Thymus (tissue), 11 donors: ENCODE measurements around the gene DYRK1A. TPM values are rescaled to one million over a fixed set of nuclear protein-coding genes. Genes with fewer than 3 reads are reported as not detected.
A peak's percentile ranks its signal among the peaks of the same experiment; 100 is the strongest.
"Not testable (repeated sequence)": the region's sequence is repeated elsewhere in the genome, so short reads cannot be mapped to it uniquely, and the experiment has no call there.

Source experiments
- DNase-seq, 9 donors: peaks; one replicate each; pipeline ENCODE4 v3.0.0-alpha.2; 2013; ENCODE audit warnings: low spot score in 9 of 9, low read depth in 6 of 9, missing footprints in 1 of 9
- H3K27ac ChIP-seq, 2 donors: one replicate each; pipeline ENCODE4 v1.5.1; 2013; ENCODE audit warnings: control low read depth in 1 of 2, low read depth in 1 of 2, low read length in 1 of 2, mild to moderate bottlenecking in 1 of 2, moderate library complexity in 1 of 2
- H3K27me3 ChIP-seq, 2 donors: one replicate each; pipeline ENCODE4 v1.5.1; 2013; ENCODE audit warnings: low read length in 1 of 2; ENCODE audit not compliant: control insufficient read depth in 2 of 2, insufficient read depth in 1 of 2
- H3K36me3 ChIP-seq, 2 donors: one replicate each; pipeline ENCODE4 v1.5.1; 2013; ENCODE audit warnings: low read length in 1 of 2, mild to moderate bottlenecking in 1 of 2, moderate library complexity in 1 of 2; ENCODE audit not compliant: control insufficient read depth in 2 of 2, insufficient read depth in 2 of 2
- H3K4me1 ChIP-seq, 2 donors: one replicate each; pipeline ENCODE4 v1.5.1; 2013; ENCODE audit warnings: low read length in 2 of 2; ENCODE audit not compliant: control insufficient read depth in 2 of 2, insufficient read depth in 2 of 2
- H3K4me3 ChIP-seq, 2 donors: one replicate each; pipeline ENCODE4 v1.5.1; 2013; ENCODE audit warnings: low read length in 2 of 2, control low read depth in 1 of 2, mild to moderate bottlenecking in 1 of 2
- H3K9me3 ChIP-seq, 2 donors: one replicate each; pipeline ENCODE4 v1.5.1; 2013; ENCODE audit warnings: low read length in 1 of 2, mild to moderate bottlenecking in 1 of 2; ENCODE audit not compliant: control insufficient read depth in 2 of 2, insufficient read depth in 1 of 2
- WGBS: extraction: QIAGEN DNeasy Blood & Tissue Kit; methylation state at CpG from one replicate; pipeline ENCODE4 v1.1.7; 2013; 5-methylcytosine and 5-hydroxymethylcytosine counted together
- polyA plus RNA-seq: library from polyadenylated mRNA; stranded (reverse); fragments of 200-250 nt; gene quantifications from one replicate; pipeline ENCODE4 v1.2.3, GENCODE V29; 2013
- total RNA-seq: library from RNA; stranded (reverse); fragments of 120-200 nt; gene quantifications from one replicate; pipeline ENCODE4 v1.2.4, GENCODE V29; 2013
- donor health status: healthy.

DYRK1A gene
- total and polyA plus RNA-seq, 2 donors: 53.3 to 64.7 TPM

- 15% methylated on average over 23 of the region's 23 CpGs for WGBS
- Histone ChIP-seq H3K27me3 (peaks cover 0 to 2% of the 10 kb centered on the region in 2 donors), H3K36me3 (no peaks in the 10 kb centered on the region), H3K9me3 (no peaks in the 10 kb centered on the region), H3K27ac (no peak overlapping the region), H3K4me1 (peaks cover 4 to 16% of the 10 kb centered on the region in 2 donors), H3K4me3 (no peak overlapping the region)
- DNase-seq: peak in 1 of 9 donors; percentile 34
Measured at GRCh38 chr21:37546949-37547614, 180.5 kb downstream of the DYRK1A start.

GRCh38 chr21:37547615-37548200 is 181.1 kb downstream of the DYRK1A start:
- no peak overlapping the region for H3K4me3 ChIP-seq
- DNase-seq: no peak

GRCh38 chr21:37548521-37548981 is 182.0 kb downstream of the DYRK1A start:
- no peaks in the 10 kb centered on the region for H3K36me3 ChIP-seq
- H3K4me3 ChIP-seq: no peak overlapping the region
- DNase-seq: no peak
- H3K27ac ChIP-seq: no peak overlapping the region
- H3K9me3 ChIP-seq: no peaks in the 10 kb centered on the region
- peaks cover 0 to 2% of the 10 kb centered on the region in 2 donors for H3K27me3 ChIP-seq
- peaks cover 4 to 16% of the 10 kb centered on the region in 2 donors for H3K4me1 ChIP-seq
- WGBS: 73% methylated on average over 2 of the region's 2 CpGs

More at GRCh38 chr21:37547615-37548200, 181.1 kb downstream of the DYRK1A start:
- 16% methylated on average over 2 of the region's 2 CpGs for WGBS
- Histone ChIP-seq H3K27me3 (peaks cover 0 to 2% of the 10 kb centered on the region in 2 donors), H3K36me3 (no peaks in the 10 kb centered on the region), H3K27ac (no peak overlapping the region), H3K9me3 (no peaks in the 10 kb centered on the region), H3K4me1 (peaks cover 4 to 16% of the 10 kb centered on the region in 2 donors)

GRCh38 chr21:37549730-37550129 is 183.2 kb downstream of the DYRK1A start:
- H3K27ac ChIP-seq, H3K9me3 ChIP-seq: not testable (repeated sequence)
- WGBS: 98% methylated on average over 4 of the region's 4 CpGs

GRCh38 chr21:37550157-37550556 is 183.6 kb downstream of the DYRK1A start:
- Histone ChIP-seq H3K4me3 (no peak overlapping the region), H3K36me3 (no peaks in the 10 kb centered on the region), H3K9me3 (no peaks in the 10 kb centered on the region), H3K27me3 (peaks cover 0 to 2% of the 10 kb centered on the region in 2 donors), H3K4me1 (peaks cover 4 to 16% of the 10 kb centered on the region in 2 donors), H3K27ac (no peak overlapping the region)
- 89% methylated on average over 9 of the region's 9 CpGs for WGBS
- no peak for DNase-seq

More at GRCh38 chr21:37549730-37550129, 183.2 kb downstream of the DYRK1A start:
- not testable (repeated sequence) for H3K27me3 ChIP-seq, H3K4me3 ChIP-seq, H3K36me3 ChIP-seq, DNase-seq
- peaks cover 4 to 16% of the 10 kb centered on the region in 2 donors for H3K4me1 ChIP-seq

- no peak for DNase-seq
- no peaks in the 10 kb centered on the region for H3K36me3 ChIP-seq
- H3K27me3 ChIP-seq: peaks cover 0 to 2% of the 10 kb centered on the region in 2 donors
- no peaks in the 10 kb centered on the region for H3K9me3 ChIP-seq
- no peak overlapping the region for H3K4me3 ChIP-seq
- H3K27ac ChIP-seq: no peak overlapping the region
- peaks cover 4 to 16% of the 10 kb centered on the region in 2 donors for H3K4me1 ChIP-seq
- 94% methylated on average over 12 of the region's 12 CpGs for WGBS
Measured at GRCh38 chr21:37550618-37551330, 184.2 kb downstream of the DYRK1A start.

GRCh38 chr21:37551331-37551992 is 184.9 kb downstream of the DYRK1A start:
- H3K27ac ChIP-seq: no peak overlapping the region
- H3K4me1 ChIP-seq: peaks cover 4 to 16% of the 10 kb centered on the region in 2 donors
- DNase-seq: no peak
- no peaks in the 10 kb centered on the region for H3K36me3 ChIP-seq
- no peak overlapping the region for H3K4me3 ChIP-seq
- no peaks in the 10 kb centered on the region for H3K9me3 ChIP-seq
- H3K27me3 ChIP-seq: peaks cover 0 to 2% of the 10 kb centered on the region in 2 donors
- 89% methylated on average over 21 of the region's 21 CpGs for WGBS

GRCh38 chr21:37551993-37552355 is 185.4 kb downstream of the DYRK1A start:
- Histone ChIP-seq H3K4me1 (peaks cover 4 to 11% of the 10 kb centered on the region in 2 donors), H3K27ac (no peak overlapping the region), H3K9me3 (no peaks in the 10 kb centered on the region), H3K4me3 (no peak overlapping the region), H3K27me3 (no peaks in the 10 kb centered on the region), H3K36me3 (no peaks in the 10 kb centered on the region)
- DNase-seq: no peak
- over 99% methylated on average over 5 of the region's 5 CpGs for WGBS
